DND-41 (cell line): ENCODE results near the gene DIAPH3.

Experiments
- EZH2 ChIP-seq: IDR thresholded peaks from 3 replicates; pipeline ENCODE4 v1.6.1; 2012; ENCODE audit warnings: borderline replicate concordance, low read depth, mild to moderate bottlenecking, moderate library complexity, low read length, inconsistent platforms; ENCODE audit not compliant: severe bottlenecking
- TF ChIP-seq, protein P1 (sequence below): IDR thresholded peaks from 2 replicates; pipeline ENCODE4 v1.5.1; 2012; ENCODE audit warnings: borderline replicate concordance, low read length, moderate library complexity, mild to moderate bottlenecking; ENCODE audit not compliant: poor library complexity, severe bottlenecking; ENCODE audit errors: extremely low read depth

DNA sequence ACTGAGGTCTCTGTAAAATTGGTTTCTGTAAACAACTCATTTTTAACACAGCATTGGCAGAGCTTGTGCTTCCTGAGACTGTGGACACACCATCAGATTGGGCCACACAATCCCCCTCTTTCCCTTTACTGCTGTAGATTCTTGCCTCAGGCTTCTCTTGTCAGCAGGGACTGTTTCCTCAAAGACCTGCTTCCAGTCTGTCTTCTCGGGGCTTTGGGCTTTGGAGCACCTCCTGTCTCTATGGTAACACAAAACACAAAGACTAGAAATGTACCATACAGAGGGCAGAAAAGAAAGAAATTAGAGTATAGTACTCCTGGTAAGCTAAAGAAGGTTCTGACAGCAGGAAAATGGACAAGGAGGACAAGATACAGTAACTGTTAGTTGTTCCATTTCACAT is 484.5 kb downstream of the DIAPH3 start:
- TF ChIP-seq, protein P1, sequence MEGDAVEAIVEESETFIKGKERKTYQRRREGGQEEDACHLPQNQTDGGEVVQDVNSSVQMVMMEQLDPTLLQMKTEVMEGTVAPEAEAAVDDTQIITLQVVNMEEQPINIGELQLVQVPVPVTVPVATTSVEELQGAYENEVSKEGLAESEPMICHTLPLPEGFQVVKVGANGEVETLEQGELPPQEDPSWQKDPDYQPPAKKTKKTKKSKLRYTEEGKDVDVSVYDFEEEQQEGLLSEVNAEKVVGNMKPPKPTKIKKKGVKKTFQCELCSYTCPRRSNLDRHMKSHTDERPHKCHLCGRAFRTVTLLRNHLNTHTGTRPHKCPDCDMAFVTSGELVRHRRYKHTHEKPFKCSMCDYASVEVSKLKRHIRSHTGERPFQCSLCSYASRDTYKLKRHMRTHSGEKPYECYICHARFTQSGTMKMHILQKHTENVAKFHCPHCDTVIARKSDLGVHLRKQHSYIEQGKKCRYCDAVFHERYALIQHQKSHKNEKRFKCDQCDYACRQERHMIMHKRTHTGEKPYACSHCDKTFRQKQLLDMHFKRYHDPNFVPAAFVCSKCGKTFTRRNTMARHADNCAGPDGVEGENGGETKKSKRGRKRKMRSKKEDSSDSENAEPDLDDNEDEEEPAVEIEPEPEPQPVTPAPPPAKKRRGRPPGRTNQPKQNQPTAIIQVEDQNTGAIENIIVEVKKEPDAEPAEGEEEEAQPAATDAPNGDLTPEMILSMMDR = no peak
- TF ChIP-seq EZH2 = no peak
